Stimulated activated CD4-positive, alpha-beta T cell treated with anti-CD3 and anti-CD28 coated beads, TNF-alpha, amount 100 ng/mL, for 48 hours (primary cell): ENCODE measurements around the gene LOXL1.
A peak's percentile ranks its signal among the peaks of the same experiment; 100 is the strongest.

Experiments used
- DNase-seq, 3 donors: peaks; one replicate each; pipeline ENCODE4 v3.0.0-alpha.2; 2020; ENCODE audit warnings: low read depth in 3 of 3

Gene LOXL1

GRCh38 chr15:73993211-73993994, 67.1 kb downstream of the LOXL1 start:
- no peak for DNase-seq

GRCh38 chr15:73994413-73994883, 68.2 kb downstream of the LOXL1 start, which contains the start of gene PML:
Gene PML, plus strand, starts transcription at chr15:73994716. Its CDS starts 97 bp downstream, at chr15:73994813.
- DNase-seq: peak; percentile 87 to 95 (median 92)

- DNase-seq: no peak
Observed at GRCh38 chr15:73994912-73995622, 68.8 kb downstream of the LOXL1 start.

GRCh38 chr15:73996267-73996666, 70.0 kb downstream of the LOXL1 start:
- no peak for DNase-seq

GRCh38 chr15:73996939-73997338, 70.7 kb downstream of the LOXL1 start:
- no peak for DNase-seq

GRCh38 chr15:73997986-73998385, 71.7 kb downstream of the LOXL1 start:
- DNase-seq: no peak
